ENCODE measurements around the gene GDF11.

DNA sequence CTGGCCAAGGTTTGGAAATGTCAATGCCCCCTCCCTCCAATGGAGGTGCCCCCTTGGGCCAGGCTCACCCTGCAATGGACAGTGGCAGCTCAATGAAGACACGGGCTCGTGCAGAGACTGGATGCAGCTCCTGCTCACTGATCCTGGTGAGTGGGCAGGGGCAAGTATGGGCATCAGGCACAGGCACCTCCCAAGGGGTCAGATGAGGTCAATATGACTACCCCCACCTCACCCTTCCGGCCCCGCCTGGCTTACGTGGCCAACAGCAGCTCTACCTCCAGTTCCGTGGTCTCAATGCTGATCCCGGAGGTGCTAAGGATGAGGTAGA is 48.8 kb upstream of the GDF11 start:
- TF ChIP-seq CTCF (IDR thresholded peaks at IDR 0.05) (no peak), POLR2A (IDR thresholded peaks at IDR 0.05) (no peak)
